Testis (tissue), 2 donors: ENCODE measurements around the gene IMMP2L.

Experiments used
- CTCF ChIP-seq, 3 experiments: fragments of 450-650 bp in 2 of 3; fragments of 200-600 bp in 1 of 3; sonication (generic) in 1 of 3; IDR thresholded peaks; one replicate each; pipeline ENCODE4 v1.5.1; 2016 to 2019; ENCODE audit warnings: antibody characterized with exemption in 3 of 3, mild to moderate bottlenecking in 2 of 3, moderate library complexity in 1 of 3
- POLR2A ChIP-seq: fragments of 450-650 bp; IDR thresholded peaks from one replicate; pipeline ENCODE4 v1.6.1; 2017; ENCODE audit warnings: antibody characterized with exemption, mild to moderate bottlenecking, moderate library complexity

GRCh38 chr7:111003883-111004282, 558.4 kb downstream of the IMMP2L start:
- TF ChIP-seq CTCF (IDR thresholded peaks at IDR 0.05) (no peak), POLR2A (no peak)
